K562 (cell line): ENCODE results near the gene ANGEL2. TPM values are rescaled to one million over a fixed set of nuclear protein-coding genes. Genes with fewer than 3 reads are reported as not detected.
A peak's percentile ranks its signal among the peaks of the same experiment; 100 is the strongest.

Experiments
- ATAC-seq: fragments of 200-7000 bp; cut with Tn5 transposase; 3 replicates; pipeline ENCODE4 v1.9.1; 2020; ENCODE audit warnings: moderate library complexity
- BruUV-seq: library from RNA; stranded (reverse); fragments of 400-500 nt; replicated peaks from 2 replicates; lab custom pipeline; 2021; lab: Mats Ljungman, UMichigan
- CTCF ChIA-PET: fragments of 300-600 bp; formaldehyde crosslinking; extraction: SDS; loops from one replicate; lab custom pipeline; 2021; ENCODE audit warnings: low intra/inter-chr PET ratio; lab: Yijun Ruan, JAX
- POLR2A ChIA-PET: fragments of 300-600, 350-650 bp; sonication (Branson Sonifier 250); formaldehyde crosslinking; extraction: SDS; loops from one replicate; lab custom pipeline; 2021; ENCODE audit warnings: antibody characterized with exemption, inconsistent platforms; lab: Yijun Ruan, JAX
- DNase-seq, 4 experiments: peaks; one replicate each; pipeline versions ENCODE4 v3.0.0 to v3.0.0-alpha.2; 2011 to 2018; ENCODE audit warnings: low spot score in 3 of 4, mixed read lengths in 3 of 4; ENCODE audit errors: extremely low read depth in 1 of 4
- FAIRE-seq: peaks from 2 replicates; lab custom pipeline; 2011; peaks lifted over from hg19 to GRCh38; lab: Jason Lieb, UNC
- H2AFZ ChIP-seq: 2 replicates; pipeline ENCODE4 v1.6.0; 2011; ENCODE audit warnings: low read depth, low read length, control low read depth, inconsistent platforms
- H3K27ac ChIP-seq: fragments of 200-600 bp; 3 replicates; pipeline ENCODE4 v1.8.0; 2011; ENCODE audit warnings: low read depth, mild to moderate bottlenecking, control low read depth, inconsistent platforms, low read length, moderate library complexity, mixed read lengths; ENCODE audit errors: extremely low read depth
- H3K27me3 ChIP-seq, 2 experiments: fragments of 300-600 bp in 1 of 2; 2 replicates in 1 of 2; 3 replicates in 1 of 2; pipeline versions ENCODE4 v1.6.0 to v1.8.0; 2011; ENCODE audit warnings: inconsistent platforms in 2 of 2, low read length in 2 of 2, mild to moderate bottlenecking in 1 of 2, mixed read lengths in 1 of 2, moderate library complexity in 1 of 2; ENCODE audit not compliant: control insufficient read depth in 2 of 2, insufficient read depth in 2 of 2
- H3K36me3 ChIP-seq: fragments of 300-600 bp; 3 replicates; pipeline ENCODE4 v1.8.0; 2011; ENCODE audit warnings: mild to moderate bottlenecking, low read length, inconsistent platforms; ENCODE audit not compliant: control insufficient read depth, insufficient read depth
- H3K4me1 ChIP-seq, 2 experiments: fragments of 200-600 bp in 1 of 2; replicated peaks in 1 of 2; 2 replicates in 1 of 2; 3 replicates in 1 of 2; pipeline versions ENCODE4 v1.5.1 to v1.8.0; 2011; ENCODE audit warnings: inconsistent platforms in 2 of 2, low read length in 2 of 2, mild to moderate bottlenecking in 1 of 2, mixed read lengths in 1 of 2, moderate library complexity in 1 of 2; ENCODE audit not compliant: control insufficient read depth in 2 of 2, insufficient read depth in 2 of 2
- H3K4me2 ChIP-seq: 2 replicates; pipeline ENCODE4 v1.6.1; 2011; ENCODE audit warnings: low read length, control low read depth, inconsistent platforms, mixed read lengths; ENCODE audit not compliant: insufficient read depth
- H3K4me3 ChIP-seq: fragments of 200-600 bp; sonication (generic), shearing (Covaris generic); 2 replicates; pipeline ENCODE4 v1.5.1; 2016; ENCODE audit warnings: control low read depth, inconsistent platforms
- H3K79me2 ChIP-seq: fragments of 200-600 bp; 3 replicates; pipeline ENCODE4 v1.8.0; 2011; ENCODE audit warnings: low read length, inconsistent platforms; ENCODE audit not compliant: control insufficient read depth, insufficient read depth
- H3K9ac ChIP-seq, 2 experiments: 2 replicates each; pipeline versions ENCODE4 v1.6.0 to v1.6.1; 2011; ENCODE audit warnings: low read depth in 2 of 2, low read length in 2 of 2, control low read depth in 1 of 2, inconsistent platforms in 1 of 2, mild to moderate bottlenecking in 1 of 2, mixed read lengths in 1 of 2; ENCODE audit not compliant: insufficient read depth in 1 of 2
- H3K9me1 ChIP-seq: one replicate; pipeline ENCODE4 v1.6.0; 2011; ENCODE audit warnings: inconsistent platforms, mild to moderate bottlenecking, low read length, moderate library complexity; ENCODE audit not compliant: control insufficient read depth, insufficient read depth
- H3K9me3 ChIP-seq: replicated peaks from 2 replicates; pipeline ENCODE4 v1.5.1; 2011; ENCODE audit warnings: low read depth, low read length, inconsistent platforms; ENCODE audit not compliant: control insufficient read depth, insufficient read depth
- H4K20me1 ChIP-seq: replicated peaks from 2 replicates; pipeline ENCODE4 v1.6.1; 2011; ENCODE audit warnings: low read length, inconsistent platforms, mixed read lengths; ENCODE audit not compliant: control insufficient read depth, insufficient read depth
- CBX1 ChIP-seq: sonication (generic); IDR thresholded peaks from 2 replicates; pipeline ENCODE4 v1.6.1; 2016; ENCODE audit warnings: antibody characterized with exemption, low read depth, mild to moderate bottlenecking
- CEBPG ChIP-seq, 3 experiments: fragments of 200-800 bp in 1 of 3; sonication (Bioruptor generic) in 1 of 3; sonication (generic) in 1 of 3; formaldehyde crosslinking in 1 of 3; IDR thresholded peaks in 2 of 3; conservative IDR thresholded peaks in 1 of 3; 2 replicates each; pipeline versions ENCODE4 v1.6.1 to v1.8.0; 2016 to 2022; ENCODE audit warnings: missing compliant biosample characterization in 2 of 3, missing genetic modification characterization in 2 of 3, mild to moderate bottlenecking in 1 of 3, missing genetic modification reagents in 1 of 3
- CREB1 ChIP-seq, 2 experiments: sonication (generic) in 1 of 2; formaldehyde crosslinking in 1 of 2; IDR thresholded peaks; 2 replicates each; pipeline versions ENCODE4 v1.6.1 to v1.8.0; 2012 to 2022; ENCODE audit warnings: inconsistent platforms in 1 of 2, mild to moderate bottlenecking in 1 of 2, missing genetic modification reagents in 1 of 2, moderate library complexity in 1 of 2
- ZNF146 ChIP-seq: IDR thresholded peaks from one replicate; pipeline ENCODE4 v1.6.1; 2018; ENCODE audit warnings: missing compliant biosample characterization; ENCODE audit not compliant: unreplicated experiment
- ZNF184 ChIP-seq: sonication (generic); formaldehyde crosslinking; IDR thresholded peaks from 2 replicates; pipeline ENCODE4 v1.5.0; 2020; ENCODE audit warnings: missing genetic modification reagents
- WGBS: fragments of 100-300 bp; shearing (Covaris generic); methylation state at CpG from one replicate; pipeline ENCODE4 v1.1.6; 2016; ENCODE audit warnings: low coverage, mixed read lengths; ENCODE audit not compliant: insufficient coverage; ENCODE audit errors: missing lambda C conversion rate; 5-methylcytosine and 5-hydroxymethylcytosine counted together
- in situ Hi-C: fragments of 300-500 bp; cut with MboI; formaldehyde crosslinking; loops from 4 replicates; pipeline ENCODE4 v1.15.0; 2018; ENCODE audit warnings: inconsistent platforms, mixed read lengths
- intact Hi-C: fragments of 100-400 bp; cut with micrococcal nuclease; formaldehyde crosslinking; loops from 2 replicates; pipeline ENCODE4 v1.14.2; 2022
- polyA plus RNA-seq, 8 experiments: library from polyadenylated mRNA; depleted of rRNA in 4 of 8; stranded (reverse) in 5 of 8; unstranded in 3 of 8; fragments of >200 nt; fragmentation: Nextera tagmentation in 2 of 8; fragmentation: Illumina TruSeq in 1 of 8; extraction: Ambion mirVana in 2 of 8; extraction: Trizol in 1 of 8; gene quantifications; 2 replicates each; pipeline versions ENCODE4 v1.2.1 to v1.2.3, GENCODE V29; 2011 to 2014; ENCODE audit warnings: inconsistent platforms in 1 of 8, missing spikeins in 1 of 8
- total RNA-seq, 7 experiments: library from RNA; depleted of rRNA in 6 of 7; stranded (reverse); fragments of >200 nt in 6 of 7; fragmentation: Illumina TruSeq in 2 of 7; extraction: Trizol in 2 of 7; gene quantifications; 2 replicates each; pipeline versions ENCODE4 v1.2.1 to v1.2.3, GENCODE V29; 2011 to 2021; ENCODE audit warnings: low replicate concordance in 1 of 7
- TF ChIP-seq, protein P1 (sequence below): fragments of 250-450 bp; sonication (Bioruptor Pico); IDR thresholded peaks from 2 replicates; pipeline ENCODE4 v1.5.0; 2020; ENCODE audit warnings: mild to moderate bottlenecking, borderline replicate concordance
- TF ChIP-seq, protein P2 (sequence below), 2 experiments: fragments of 450-650 bp in 1 of 2; sonication (generic) in 1 of 2; formaldehyde crosslinking in 1 of 2; IDR thresholded peaks; 2 replicates each; pipeline versions ENCODE4 v1.7.1 to v1.9.0; 2016 to 2022; ENCODE audit warnings: inconsistent platforms in 1 of 2, mild to moderate bottlenecking in 1 of 2, missing genetic modification reagents in 1 of 2
- TF ChIP-seq, protein P3 (sequence below): fragments of 450-650 bp; formaldehyde crosslinking; IDR thresholded peaks from 2 replicates; pipeline ENCODE4 v1.4.0; 2020; ENCODE audit warnings: mild to moderate bottlenecking, moderate library complexity

The ANGEL2 gene
- total and polyA plus RNA-seq, 9 of the 15 experiments (the other 6 are each of a cell fraction or from before 2014, with no cell fraction given): 6.8 to 34.6 (median 26.2) TPM

DNA sequence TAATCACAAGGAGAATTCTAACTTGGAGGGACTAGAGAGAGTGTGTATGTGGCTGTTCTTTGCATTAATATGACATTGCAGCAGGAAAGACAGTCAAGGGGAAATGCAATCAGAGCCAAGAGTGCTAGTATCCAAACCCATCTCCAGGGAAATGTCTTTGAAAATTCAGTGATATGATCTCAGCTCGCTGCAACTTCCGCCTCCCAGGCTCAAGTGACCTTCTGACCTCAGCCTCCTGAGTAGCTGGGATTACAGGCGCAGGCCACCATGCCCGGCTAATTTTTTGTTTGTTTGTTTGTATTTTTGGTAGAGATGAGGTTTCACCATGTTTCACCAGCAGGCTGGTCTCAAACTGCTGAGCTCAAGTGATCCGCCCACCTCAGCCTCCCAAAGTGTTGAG lies 49.1 kb downstream of the ANGEL2 start:
- Histone ChIP-seq H4K20me1 (peaks cover 8% of the 10 kb centered on the region), H3K36me3 (no peaks in the 10 kb centered on the region), H3K9me1 (peaks cover 3% of the 10 kb centered on the region), H3K4me3 (no peak overlapping the region), H3K27ac (no peak overlapping the region), H3K9me3 (no peaks in the 10 kb centered on the region), H3K79me2 (no peaks in the 10 kb centered on the region), H3K9ac (no peak overlapping the region), H2AFZ (no peak overlapping the region), H3K27me3 (peaks cover 61 to 76% of the 10 kb centered on the region in 2 experiments), H3K4me2 (no peak overlapping the region), H3K4me1 (no peaks in the 10 kb centered on the region)
- in situ Hi-C loops (no loop called here), intact Hi-C loops (no loop called here)
- no TSS peak for BruUV-seq
- ATAC-seq (no peak), DNase-seq (no peak), FAIRE-seq (no peak)
- 14% methylated on average over 5 of the region's 5 CpGs for WGBS
- CTCF ChIA-PET: no interaction called here
- POLR2A ChIA-PET: interaction anchor here (0.6 to 1.0 kb wide), 2 partner anchors 14 to 124 kb away, joined by 5 read pairs; no protein-coding TSS in a partner anchor
- TF ChIP-seq ZNF146 (CRISPR knock-in tag): no peak
- no peak for TF ChIP-seq CREB1 (IDR thresholded peaks at IDR 0.05)
- TF ChIP-seq CREB1 (CRISPR knock-in tag; IDR thresholded peaks at IDR 0.05): no peak
- TF ChIP-seq CBX1: no peak
- TF ChIP-seq ZNF184 (CRISPR knock-in tag): no peak
- no peak for TF ChIP-seq CEBPG (CRISPR knock-in tag; IDR thresholded peaks at IDR 0.05)
- 0 out of 4 replicates have a peak, but pooled peaks of 1 of the 2 experiments have one; percentile 32 for TF ChIP-seq CEBPG (tag; conservative IDR thresholded peaks at IDR 0.05 in 1 of 2, IDR thresholded peaks at IDR 0.05 in 1 of 2)
- TF ChIP-seq, protein P1, sequence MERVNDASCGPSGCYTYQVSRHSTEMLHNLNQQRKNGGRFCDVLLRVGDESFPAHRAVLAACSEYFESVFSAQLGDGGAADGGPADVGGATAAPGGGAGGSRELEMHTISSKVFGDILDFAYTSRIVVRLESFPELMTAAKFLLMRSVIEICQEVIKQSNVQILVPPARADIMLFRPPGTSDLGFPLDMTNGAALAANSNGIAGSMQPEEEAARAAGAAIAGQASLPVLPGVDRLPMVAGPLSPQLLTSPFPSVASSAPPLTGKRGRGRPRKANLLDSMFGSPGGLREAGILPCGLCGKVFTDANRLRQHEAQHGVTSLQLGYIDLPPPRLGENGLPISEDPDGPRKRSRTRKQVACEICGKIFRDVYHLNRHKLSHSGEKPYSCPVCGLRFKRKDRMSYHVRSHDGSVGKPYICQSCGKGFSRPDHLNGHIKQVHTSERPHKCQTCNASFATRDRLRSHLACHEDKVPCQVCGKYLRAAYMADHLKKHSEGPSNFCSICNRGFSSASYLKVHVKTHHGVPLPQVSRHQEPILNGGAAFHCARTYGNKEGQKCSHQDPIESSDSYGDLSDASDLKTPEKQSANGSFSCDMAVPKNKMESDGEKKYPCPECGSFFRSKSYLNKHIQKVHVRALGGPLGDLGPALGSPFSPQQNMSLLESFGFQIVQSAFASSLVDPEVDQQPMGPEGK: no peak
- TF ChIP-seq, protein P2, sequence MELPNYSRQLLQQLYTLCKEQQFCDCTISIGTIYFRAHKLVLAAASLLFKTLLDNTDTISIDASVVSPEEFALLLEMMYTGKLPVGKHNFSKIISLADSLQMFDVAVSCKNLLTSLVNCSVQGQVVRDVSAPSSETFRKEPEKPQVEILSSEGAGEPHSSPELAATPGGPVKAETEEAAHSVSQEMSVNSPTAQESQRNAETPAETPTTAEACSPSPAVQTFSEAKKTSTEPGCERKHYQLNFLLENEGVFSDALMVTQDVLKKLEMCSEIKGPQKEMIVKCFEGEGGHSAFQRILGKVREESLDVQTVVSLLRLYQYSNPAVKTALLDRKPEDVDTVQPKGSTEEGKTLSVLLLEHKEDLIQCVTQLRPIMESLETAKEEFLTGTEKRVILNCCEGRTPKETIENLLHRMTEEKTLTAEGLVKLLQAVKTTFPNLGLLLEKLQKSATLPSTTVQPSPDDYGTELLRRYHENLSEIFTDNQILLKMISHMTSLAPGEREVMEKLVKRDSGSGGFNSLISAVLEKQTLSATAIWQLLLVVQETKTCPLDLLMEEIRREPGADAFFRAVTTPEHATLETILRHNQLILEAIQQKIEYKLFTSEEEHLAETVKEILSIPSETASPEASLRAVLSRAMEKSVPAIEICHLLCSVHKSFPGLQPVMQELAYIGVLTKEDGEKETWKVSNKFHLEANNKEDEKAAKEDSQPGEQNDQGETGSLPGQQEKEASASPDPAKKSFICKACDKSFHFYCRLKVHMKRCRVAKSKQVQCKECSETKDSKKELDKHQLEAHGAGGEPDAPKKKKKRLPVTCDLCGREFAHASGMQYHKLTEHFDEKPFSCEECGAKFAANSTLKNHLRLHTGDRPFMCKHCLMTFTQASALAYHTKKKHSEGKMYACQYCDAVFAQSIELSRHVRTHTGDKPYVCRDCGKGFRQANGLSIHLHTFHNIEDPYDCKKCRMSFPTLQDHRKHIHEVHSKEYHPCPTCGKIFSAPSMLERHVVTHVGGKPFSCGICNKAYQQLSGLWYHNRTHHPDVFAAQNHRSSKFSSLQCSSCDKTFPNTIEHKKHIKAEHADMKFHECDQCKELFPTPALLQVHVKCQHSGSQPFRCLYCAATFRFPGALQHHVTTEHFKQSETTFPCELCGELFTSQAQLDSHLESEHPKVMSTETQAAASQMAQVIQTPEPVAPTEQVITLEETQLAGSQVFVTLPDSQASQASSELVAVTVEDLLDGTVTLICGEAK (IDR thresholded peaks at IDR 0.05): no peak
- TF ChIP-seq, protein P2 (CRISPR knock-in tag; IDR thresholded peaks at IDR 0.05): no peak
- TF ChIP-seq, protein P3, sequence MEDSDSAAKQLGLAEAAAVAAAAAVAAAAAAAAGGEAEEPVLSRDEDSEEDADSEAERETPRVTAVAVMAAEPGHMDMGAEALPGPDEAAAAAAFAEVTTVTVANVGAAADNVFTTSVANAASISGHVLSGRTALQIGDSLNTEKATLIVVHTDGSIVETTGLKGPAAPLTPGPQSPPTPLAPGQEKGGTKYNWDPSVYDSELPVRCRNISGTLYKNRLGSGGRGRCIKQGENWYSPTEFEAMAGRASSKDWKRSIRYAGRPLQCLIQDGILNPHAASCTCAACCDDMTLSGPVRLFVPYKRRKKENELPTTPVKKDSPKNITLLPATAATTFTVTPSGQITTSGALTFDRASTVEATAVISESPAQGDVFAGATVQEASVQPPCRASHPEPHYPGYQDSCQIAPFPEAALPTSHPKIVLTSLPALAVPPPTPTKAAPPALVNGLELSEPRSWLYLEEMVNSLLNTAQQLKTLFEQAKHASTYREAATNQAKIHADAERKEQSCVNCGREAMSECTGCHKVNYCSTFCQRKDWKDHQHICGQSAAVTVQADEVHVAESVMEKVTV (CRISPR knock-in tag): no peak
